ENCODE results near the gene CDK5R1. TPM values are rescaled to one million over a fixed set of nuclear protein-coding genes. Genes with fewer than 3 reads are reported as not detected.

Gene CDK5R1
- polyA plus RNA-seq, 1 of the 3 experiments (the other 2 are of a cell fraction) = 1.4 TPM

- TF ChIP-seq FOSL2 (IDR thresholded peaks at IDR 0.05; ENCODE audit: borderline replicate concordance, low read depth) = no peak
- TF ChIP-seq FOXJ3 (CRISPR knock-in tag; IDR thresholded peaks at IDR 0.05) = no peak
- TF ChIP-seq NRF1 (IDR thresholded peaks at IDR 0.05; ENCODE audit: low read depth, low read length) = no peak
- TF ChIP-seq IRF3 (IDR thresholded peaks at IDR 0.05; ENCODE audit: low read depth, low read length) = no peak
- no peak for TF ChIP-seq CTCF (IDR thresholded peaks at IDR 0.05)
- no peak for TF ChIP-seq USF2 (IDR thresholded peaks at IDR 0.05; ENCODE audit: borderline replicate concordance, low read depth, low read length)
- TF ChIP-seq TCF12 (IDR thresholded peaks at IDR 0.05) = no peak
- H3K27me3 ChIP-seq (ENCODE audit: insufficient read depth) = no peaks in the 10 kb centered on the region
- WGBS (ENCODE audit: low lambda C conversion rate) = 29% methylated on average over 2 of the region's 2 CpGs
Measured at GRCh38 chr17:32516450-32516849, 29.7 kb downstream of the CDK5R1 start.

GRCh38 chr17:32516940-32517701, 30.3 kb downstream of the CDK5R1 start:
- H3K27ac ChIP-seq (ENCODE audit: low read depth in 2 of 2, low read length in 1 of 2) = no peak overlapping the region
- no peaks in the 10 kb centered on the region for H3K27me3 ChIP-seq (ENCODE audit: insufficient read depth)
- no peak overlapping the region for H2AFZ ChIP-seq (ENCODE audit: low read depth)
- 86% methylated on average over 12 of the region's 12 CpGs for WGBS (ENCODE audit: low lambda C conversion rate)
- no peak overlapping the region for H3K4me3 ChIP-seq (ENCODE audit: low read depth in 2 of 2, low read length in 1 of 2)
- H3K9me2 ChIP-seq = no peaks in the 10 kb centered on the region
- no peaks in the 10 kb centered on the region for H3K9me3 ChIP-seq
- H3K4me1 ChIP-seq (ENCODE audit: control insufficient read depth in 1 of 2, insufficient read depth in 2 of 2, low read depth in 1 of 2, low read length in 1 of 2) = peaks cover 6 to 19% of the 10 kb centered on the region in 2 experiments; a peak in 2 of 4 replicates
- ChIA-PET CTCF (interaction anchor here (0.7 to 2.4 kb wide), 5 partner anchors 9 to 238 kb away, joined by 3 to 6 read pairs (median 4); partner anchors contain the start of gene PSMD11), POLR2A (no interaction called here)
- H3F3A ChIP-seq (replicated peaks; ENCODE audit: insufficient read depth) = no peaks in the 10 kb centered on the region
- H3K79me2 ChIP-seq (ENCODE audit: insufficient read depth) = no peaks in the 10 kb centered on the region
- no peaks in the 10 kb centered on the region for H4K20me1 ChIP-seq (ENCODE audit: insufficient read depth)
- H3K36me3 ChIP-seq (replicated peaks in 1 of 2; ENCODE audit: control insufficient read depth in 1 of 2, insufficient read depth in 2 of 2, low read length in 1 of 2) = no peaks in the 10 kb centered on the region
- H3K9ac ChIP-seq = no peak overlapping the region
- no peak for TF ChIP-seq YY1 (IDR thresholded peaks at IDR 0.05; ENCODE audit: low read depth)
- TF ChIP-seq FOSL2 (IDR thresholded peaks at IDR 0.05; ENCODE audit: borderline replicate concordance, low read depth) = no peak
- no peak for TF ChIP-seq JUND (IDR thresholded peaks at IDR 0.05)
- H3K4me2 ChIP-seq = no peak overlapping the region
- no peak for DNase-seq

More at GRCh38 chr17:32516450-32516849, 29.7 kb downstream of the CDK5R1 start:
- Histone ChIP-seq H3K27ac (ENCODE audit: low read depth in 2 of 2, low read length in 1 of 2) (no peak overlapping the region), H3K9ac (no peak overlapping the region), H3K4me3 (ENCODE audit: low read depth in 2 of 2, low read length in 1 of 2) (no peak overlapping the region), H3K9me3 (no peaks in the 10 kb centered on the region), H3K9me2 (no peaks in the 10 kb centered on the region), H2AFZ (ENCODE audit: low read depth) (no peak overlapping the region), H3K4me2 (no peak overlapping the region), H3K36me3 (replicated peaks in 1 of 2; ENCODE audit: control insufficient read depth in 1 of 2, insufficient read depth in 2 of 2, low read length in 1 of 2) (no peaks in the 10 kb centered on the region), H3K4me1 (ENCODE audit: control insufficient read depth in 1 of 2, insufficient read depth in 2 of 2, low read depth in 1 of 2, low read length in 1 of 2) (peaks cover 6 to 19% of the 10 kb centered on the region in 2 experiments; a peak in 2 of 4 replicates), H3F3A (replicated peaks; ENCODE audit: insufficient read depth) (no peaks in the 10 kb centered on the region), H4K20me1 (ENCODE audit: insufficient read depth) (no peaks in the 10 kb centered on the region), H3K79me2 (ENCODE audit: insufficient read depth) (no peaks in the 10 kb centered on the region)
- DNase-seq = no peak
- ChIA-PET POLR2A (no interaction called here), CTCF (interaction anchor here (0.7 to 2.4 kb wide), 4 partner anchors 9 to 239 kb away, joined by 3 to 6 read pairs (median 4); no protein-coding TSS in a partner anchor)

Measured in SK-N-SH (cell line).